ENCODE results near the gene FAM131B.

- no peak for TF ChIP-seq CREB1 (IDR thresholded peaks at IDR 0.05; ENCODE audit: low read depth)
- no peak for TF ChIP-seq MAX (IDR thresholded peaks at IDR 0.05)
- TF ChIP-seq EP300 (IDR thresholded peaks at IDR 0.05; ENCODE audit: borderline replicate concordance) = no peak
- TF ChIP-seq RAD21 (IDR thresholded peaks at IDR 0.05; ENCODE audit: low read depth) = no peak
- TF ChIP-seq NFIC (IDR thresholded peaks at IDR 0.05) = no peak
- no peak for TF ChIP-seq TEAD4 (IDR thresholded peaks at IDR 0.05)
- no peak for TF ChIP-seq REST (IDR thresholded peaks at IDR 0.05; ENCODE audit: low read depth)
- no peak for TF ChIP-seq EGR1 (IDR thresholded peaks at IDR 0.05)
- TF ChIP-seq YY1 (IDR thresholded peaks at IDR 0.05; ENCODE audit: low read depth) = no peak
- TF ChIP-seq TCF12 (IDR thresholded peaks at IDR 0.05; ENCODE audit: low read depth) = no peak
- no peak for TF ChIP-seq FOXM1 (IDR thresholded peaks at IDR 0.05; ENCODE audit: borderline replicate concordance, low read depth)
- no peak for TF ChIP-seq CEBPB (IDR thresholded peaks at IDR 0.05)
Measured at GRCh38 chr7:143394068-143394467, 31.6 kb upstream of the FAM131B start.
